ENCODE data around the gene SLCO2B1.

DNA sequence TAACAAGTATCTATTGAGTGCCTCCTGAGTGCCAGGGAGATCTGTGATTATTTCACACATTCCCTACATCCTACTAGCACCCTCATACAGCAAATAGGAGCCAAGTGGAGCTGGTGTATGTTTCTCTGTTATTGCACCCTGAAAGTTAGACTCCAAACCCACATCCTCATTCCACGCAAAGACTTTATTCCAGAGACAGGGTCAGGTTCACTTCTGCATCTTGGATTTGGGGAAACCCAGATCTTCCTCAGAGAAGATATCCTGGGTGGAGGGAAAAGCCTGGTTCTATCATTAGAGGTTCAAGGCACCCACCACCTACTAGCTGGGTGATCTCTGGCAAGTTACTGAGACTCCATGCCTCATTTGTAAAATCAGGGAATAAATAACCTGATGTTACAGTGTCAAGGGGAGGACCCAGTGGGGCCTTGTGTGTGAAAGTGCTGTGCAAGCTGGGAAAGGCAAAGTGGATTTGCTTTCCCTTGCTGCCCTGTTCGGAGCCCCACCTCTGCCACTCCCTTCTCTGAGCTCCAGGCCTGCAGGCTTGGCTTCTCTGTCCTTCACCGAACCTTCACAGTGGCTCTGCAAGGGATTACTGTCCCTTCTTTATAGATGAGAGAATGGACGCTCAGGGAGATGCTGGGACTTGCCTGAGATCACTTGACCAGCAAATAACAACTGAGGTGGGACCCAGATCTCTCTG, 991 bp upstream of the SLCO2B1 start:
- TF ChIP-seq, protein P1, sequence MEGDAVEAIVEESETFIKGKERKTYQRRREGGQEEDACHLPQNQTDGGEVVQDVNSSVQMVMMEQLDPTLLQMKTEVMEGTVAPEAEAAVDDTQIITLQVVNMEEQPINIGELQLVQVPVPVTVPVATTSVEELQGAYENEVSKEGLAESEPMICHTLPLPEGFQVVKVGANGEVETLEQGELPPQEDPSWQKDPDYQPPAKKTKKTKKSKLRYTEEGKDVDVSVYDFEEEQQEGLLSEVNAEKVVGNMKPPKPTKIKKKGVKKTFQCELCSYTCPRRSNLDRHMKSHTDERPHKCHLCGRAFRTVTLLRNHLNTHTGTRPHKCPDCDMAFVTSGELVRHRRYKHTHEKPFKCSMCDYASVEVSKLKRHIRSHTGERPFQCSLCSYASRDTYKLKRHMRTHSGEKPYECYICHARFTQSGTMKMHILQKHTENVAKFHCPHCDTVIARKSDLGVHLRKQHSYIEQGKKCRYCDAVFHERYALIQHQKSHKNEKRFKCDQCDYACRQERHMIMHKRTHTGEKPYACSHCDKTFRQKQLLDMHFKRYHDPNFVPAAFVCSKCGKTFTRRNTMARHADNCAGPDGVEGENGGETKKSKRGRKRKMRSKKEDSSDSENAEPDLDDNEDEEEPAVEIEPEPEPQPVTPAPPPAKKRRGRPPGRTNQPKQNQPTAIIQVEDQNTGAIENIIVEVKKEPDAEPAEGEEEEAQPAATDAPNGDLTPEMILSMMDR (IDR thresholded peaks at IDR 0.05), result no peak
- TF ChIP-seq POLR2A (IDR thresholded peaks at IDR 0.05), result no peak

All from heart left ventricle (tissue), 13 donors.